Skin of body (tissue), 2 donors: ENCODE measurements around the gene RASSF7. TPM values are rescaled to one million over a fixed set of nuclear protein-coding genes. Genes with fewer than 3 reads are reported as not detected.
A peak's percentile ranks its signal among the peaks of the same experiment; 100 is the strongest.
"Not testable (repeated sequence)": the region's sequence is repeated elsewhere in the genome, so short reads cannot be mapped to it uniquely, and the experiment has no call there.

Experiments used
- DNase-seq: peaks from one replicate; lab custom pipeline; 2025; lab: John Stamatoyannopoulos, UW
- total RNA-seq: library from RNA; depleted of rRNA; stranded (reverse); fragments of >200 nt; gene quantifications from one replicate; pipeline ENCODE4 v1.2.3, GENCODE V29; 2014

The RASSF7 gene
- total RNA-seq, 1 donor from 2014 or later, result 7.7 TPM

- no peak for DNase-seq
Measured at GRCh38 chr11:565921-566509, 5.2 kb downstream of the RASSF7 start.

GRCh38 chr11:567011-567628, 6.3 kb downstream of the RASSF7 start:
- DNase-seq, result no peak

- no peak for DNase-seq
Measured at GRCh38 chr11:567629-568292, 7.0 kb downstream of the RASSF7 start.

GRCh38 chr11:568306-569157, 7.8 kb downstream of the RASSF7 start:
- peak; percentile 80 for DNase-seq

- no peak for DNase-seq
Measured at GRCh38 chr11:569158-569885, 8.6 kb downstream of the RASSF7 start.

GRCh38 chr11:571802-572185, 11.0 kb downstream of the RASSF7 start:
- DNase-seq, result no peak

- no peak for DNase-seq
Measured at GRCh38 chr11:573146-573759, 12.5 kb downstream of the RASSF7 start.

GRCh38 chr11:574031-574570, 13.3 kb downstream of the RASSF7 start:
- DNase-seq, result not testable (repeated sequence)

GRCh38 chr11:574632-575312, 14.0 kb downstream of the RASSF7 start:
- DNase-seq, result no peak

- no peak for DNase-seq
Measured at GRCh38 chr11:575313-575995, 14.7 kb downstream of the RASSF7 start.

- DNase-seq, result peak; percentile 97
Measured at GRCh38 chr11:575996-576768, 15.4 kb downstream of the RASSF7 start, which contains the start of gene PHRF1. PHRF1 (plus strand) TSS chr11:576470; CDS start chr11:581513, 5,043 bp downstream.

- no peak for DNase-seq
Measured at GRCh38 chr11:576811-577610, 16.2 kb downstream of the RASSF7 start.

- no peak for DNase-seq
Measured at GRCh38 chr11:577611-577894, 16.8 kb downstream of the RASSF7 start.

GRCh38 chr11:578276-579035, 17.7 kb downstream of the RASSF7 start:
- DNase-seq, result no peak

GRCh38 chr11:579830-580601, 19.2 kb downstream of the RASSF7 start:
- DNase-seq, result no peak

GRCh38 chr11:581342-581741, 20.6 kb downstream of the RASSF7 start:
- no peak for DNase-seq
